ENCODE measurements around the gene SUV39H1. TPM values are rescaled to one million over a fixed set of nuclear protein-coding genes. Genes with fewer than 3 reads are reported as not detected.
A peak's percentile ranks its signal among the peaks of the same experiment; 100 is the strongest.
"Not testable (repeated sequence)": the region's sequence is repeated elsewhere in the genome, so short reads cannot be mapped to it uniquely, and the experiment has no call there.

SUV39H1 gene
- total and polyA plus RNA-seq, 9 of the 15 experiments (the other 6 are each of a cell fraction or from before 2014, with no cell fraction given) = 4.7 to 34.7 (median 17.9) TPM

DNA sequence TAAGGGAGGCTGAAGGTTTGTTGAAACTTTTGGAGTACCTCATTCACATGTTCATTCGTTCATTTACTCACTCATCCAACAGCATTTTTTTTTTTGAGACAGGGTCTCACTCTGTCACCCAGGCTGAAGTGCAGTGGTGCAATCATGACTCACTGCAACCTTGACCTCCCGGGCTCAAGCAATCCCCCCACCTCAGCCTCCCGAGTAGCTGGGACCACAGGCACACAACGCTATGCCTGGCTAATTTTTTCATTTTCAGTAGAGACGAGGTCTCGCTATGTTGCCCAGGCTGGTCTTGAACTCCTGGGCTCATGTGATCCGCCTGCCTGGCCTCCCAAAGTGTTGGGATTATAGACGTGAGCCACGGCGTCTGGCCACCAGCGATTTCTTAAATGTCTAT lies 28.3 kb upstream of the SUV39H1 start:
- H3K79me2 ChIP-seq (ENCODE audit: control insufficient read depth, insufficient read depth, low read length); H3K4me3 ChIP-seq; H3K27me3 ChIP-seq (ENCODE audit: control insufficient read depth in 2 of 2, insufficient read depth in 2 of 2, low read length in 2 of 2); DNase-seq (ENCODE audit: extremely low read depth in 1 of 4, low spot score in 3 of 4); H3K27ac ChIP-seq (ENCODE audit: extremely low read depth, low read depth, low read length); H3K9ac ChIP-seq (ENCODE audit: insufficient read depth in 1 of 2, low read depth in 2 of 2, low read length in 2 of 2); CTCF ChIA-PET (ENCODE audit: low intra/inter-chr PET ratio); in situ Hi-C loops (cut with MboI); H3K9me1 ChIP-seq (ENCODE audit: control insufficient read depth, insufficient read depth, low read length); H3K36me3 ChIP-seq (ENCODE audit: control insufficient read depth, insufficient read depth, low read length); FAIRE-seq; H4K20me1 ChIP-seq (replicated peaks; ENCODE audit: control insufficient read depth, insufficient read depth, low read length); H3K9me3 ChIP-seq (replicated peaks; ENCODE audit: control insufficient read depth, insufficient read depth, low read depth, low read length); H3K4me2 ChIP-seq (ENCODE audit: insufficient read depth, low read length); intact Hi-C loops (cut with micrococcal nuclease); H3K4me1 ChIP-seq (replicated peaks in 1 of 2; ENCODE audit: control insufficient read depth in 2 of 2, insufficient read depth in 2 of 2, low read length in 2 of 2); ATAC-seq; H2AFZ ChIP-seq (ENCODE audit: low read depth, low read length); BruUV-seq (replicated peaks); TF ChIP-seq ATF3 (CRISPR knock-in tag; conservative IDR thresholded peaks at IDR 0.05): not testable (repeated sequence)
- WGBS (ENCODE audit: insufficient coverage, low coverage, missing lambda C conversion rate) = 60% methylated on average over 7 of the region's 11 CpGs
- 0 out of 2 replicates have a peak, but pooled peaks have one; percentile 11 for TF ChIP-seq ATF3 (IDR thresholded peaks at IDR 0.05)
- POLR2A ChIA-PET = interaction anchor here (0.9 kb wide), 1 partner anchor 422 kb away, joined by 4 read pairs; no protein-coding TSS in a partner anchor

DNA sequence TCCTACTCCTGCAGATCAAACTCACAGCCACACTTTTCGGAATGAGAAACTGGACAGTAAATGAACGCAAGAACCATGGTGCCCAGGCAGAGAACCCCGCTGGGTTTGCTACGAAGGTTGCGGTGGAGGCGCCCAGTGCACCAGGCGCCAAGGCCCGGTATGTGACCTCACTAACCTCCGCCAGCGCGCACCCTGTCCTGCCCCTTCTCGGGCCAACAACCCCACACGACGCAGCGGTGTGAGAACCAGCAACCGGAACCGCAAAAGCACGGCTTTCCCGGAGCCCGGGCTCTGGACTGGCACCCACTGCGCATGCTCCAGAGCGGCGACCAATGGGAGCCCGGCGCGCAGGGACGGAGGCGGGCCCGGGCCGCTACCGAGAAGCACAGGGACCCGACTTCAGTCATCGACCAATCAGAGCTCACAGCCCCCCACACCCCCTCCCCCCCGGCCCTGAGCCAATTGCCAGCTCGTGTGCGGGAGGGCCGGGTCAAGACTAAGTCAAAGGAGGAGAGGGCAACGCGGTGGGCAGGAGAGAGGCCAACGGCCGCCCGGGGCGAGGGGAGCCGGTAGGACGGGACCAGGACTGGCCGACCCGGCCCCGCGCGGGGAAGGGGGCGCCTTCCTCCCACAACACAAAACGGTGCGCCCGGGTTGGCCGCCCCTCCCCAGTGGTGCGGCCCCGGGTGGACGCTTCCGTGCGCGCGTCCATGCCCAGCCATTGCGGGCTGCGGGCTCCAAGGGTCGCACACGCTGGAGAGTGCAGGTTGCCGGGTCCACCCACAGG lies 20.2 kb upstream of the SUV39H1 start:
- no peaks in the 10 kb centered on the region for H4K20me1 ChIP-seq (replicated peaks; ENCODE audit: control insufficient read depth, insufficient read depth, low read length)
- in situ Hi-C loops (cut with MboI) (no loop called here), intact Hi-C loops (cut with micrococcal nuclease) (loop anchor here (5.0 kb wide), 1 partner anchor 79 kb away; the partner anchor contains the start of gene WDR13)
- no TSS peak for BruUV-seq (replicated peaks)
- peak overlapping the region; percentile 95 for H3K4me2 ChIP-seq (ENCODE audit: insufficient read depth, low read length)
- no peaks in the 10 kb centered on the region for H3K27me3 ChIP-seq (ENCODE audit: control insufficient read depth in 2 of 2, insufficient read depth in 2 of 2, low read length in 2 of 2)
- no peaks in the 10 kb centered on the region for H3K9me3 ChIP-seq (replicated peaks; ENCODE audit: control insufficient read depth, insufficient read depth, low read depth, low read length)
- POLR2A ChIA-PET = interaction anchor here (0.6 to 1.6 kb wide), 4 partner anchors 9 to 494 kb away, joined by 3 to 4 read pairs (median 3); no protein-coding TSS in a partner anchor
- no peaks in the 10 kb centered on the region for H3K36me3 ChIP-seq (ENCODE audit: control insufficient read depth, insufficient read depth, low read length)
- 2% methylated on average over 29 of the region's 67 CpGs for WGBS (ENCODE audit: insufficient coverage, low coverage, missing lambda C conversion rate)
- H3K9ac ChIP-seq (ENCODE audit: insufficient read depth in 1 of 2, low read depth in 2 of 2, low read length in 2 of 2) = peak overlapping the region; percentile 87 to 96
- DNase-seq (ENCODE audit: extremely low read depth in 1 of 4, low spot score in 3 of 4) = peak; percentile 94 to 99 (median 98)
- H3K4me1 ChIP-seq (replicated peaks in 1 of 2; ENCODE audit: control insufficient read depth in 2 of 2, insufficient read depth in 2 of 2, low read length in 2 of 2) = peaks cover 21 to 26% of the 10 kb centered on the region in 2 experiments; a peak in 4 of 5 replicates
- peak; percentile 89 for FAIRE-seq
- peaks cover 16% of the 10 kb centered on the region for H3K79me2 ChIP-seq (ENCODE audit: control insufficient read depth, insufficient read depth, low read length)
- peak overlapping the region; percentile 88 for H3K4me3 ChIP-seq
- H2AFZ ChIP-seq (ENCODE audit: low read depth, low read length) = peak overlapping the region; percentile 97
- ATAC-seq = peak; percentile 96
- H3K9me1 ChIP-seq (ENCODE audit: control insufficient read depth, insufficient read depth, low read length) = no peaks in the 10 kb centered on the region
- CTCF ChIA-PET (ENCODE audit: low intra/inter-chr PET ratio) = no interaction called here
- peak overlapping the region; percentile 89 for H3K27ac ChIP-seq (ENCODE audit: extremely low read depth, low read depth, low read length)
- TF ChIP-seq ZNF217 (CRISPR knock-in tag; IDR thresholded peaks at IDR 0.05) = no peak
- peak; percentile 56 for TF ChIP-seq TCF7L2 (IDR thresholded peaks at IDR 0.05; ENCODE audit: low read depth, low read length)
- TF ChIP-seq TBP (optimal IDR thresholded peaks at IDR 0.05; ENCODE audit: low read depth, low read length) = peak; percentile 51
- peak; percentile 93 for TF ChIP-seq POLR2G (IDR thresholded peaks at IDR 0.05; ENCODE audit: low read depth, low read length)
- no peak for TF ChIP-seq ZBTB17 (CRISPR knock-in tag; IDR thresholded peaks at IDR 0.05)
- no peak for TF ChIP-seq RBM15 (IDR thresholded peaks at IDR 0.05; ENCODE audit: insufficient read depth, low read length)
- peak; percentile 64; the same call in 1 of the 2 replicates for TF ChIP-seq EP400 (IDR thresholded peaks at IDR 0.05)
- TF ChIP-seq IFI16 (CRISPR knock-in tag; IDR thresholded peaks at IDR 0.05) = no peak
- no peak for TF ChIP-seq ZNF143 (CRISPR knock-in tag; IDR thresholded peaks at IDR 0.05)
- no peak for TF ChIP-seq PTTG1 (tag; IDR thresholded peaks at IDR 0.05; ENCODE audit: low read depth)
- peak; percentile 97 to 98 for TF ChIP-seq NRF1 (conservative IDR thresholded peaks at IDR 0.05 in 1 of 2, IDR thresholded peaks at IDR 0.05 in 1 of 2)
- peak; percentile 92 for TF ChIP-seq RBFOX2 (IDR thresholded peaks at IDR 0.05; ENCODE audit: low read depth, low read length)
- no peak for TF ChIP-seq SIRT6 (IDR thresholded peaks at IDR 0.05; ENCODE audit: low read depth, low read length)
- TF ChIP-seq ZBED1 (IDR thresholded peaks at IDR 0.05) = no peak

All from K562 (cell line).